SIG-M5 (cell line): ENCODE data around the gene SRPK2.

Experiments used
- DNase-seq: peaks from one replicate; lab custom pipeline; 2025; lab: John Stamatoyannopoulos, UW

Gene SRPK2

DNA sequence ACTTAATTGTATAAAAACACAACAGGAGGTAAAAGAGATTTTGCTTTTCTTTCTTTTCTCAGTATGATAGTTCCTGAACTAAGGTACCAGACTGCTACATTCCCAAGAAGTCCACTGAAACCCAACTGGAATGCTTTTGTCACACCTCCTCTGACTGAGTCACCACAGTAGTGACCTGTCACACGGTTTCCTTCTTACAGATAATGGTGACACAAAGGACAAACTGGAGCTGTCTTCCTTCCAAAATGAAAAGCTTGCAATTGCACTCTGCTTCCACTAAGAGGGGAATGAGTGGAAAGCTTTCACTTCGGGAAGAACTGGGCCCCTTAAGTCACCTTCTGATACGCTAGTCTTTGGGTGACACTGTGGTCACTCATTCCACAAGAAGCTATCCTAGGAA lies 252.5 kb downstream of the SRPK2 start:
- DNase-seq: no peak

- no peak for DNase-seq
Observed at GRCh38 chr7:105133986-105134655, 254.6 kb downstream of the SRPK2 start.

DNA sequence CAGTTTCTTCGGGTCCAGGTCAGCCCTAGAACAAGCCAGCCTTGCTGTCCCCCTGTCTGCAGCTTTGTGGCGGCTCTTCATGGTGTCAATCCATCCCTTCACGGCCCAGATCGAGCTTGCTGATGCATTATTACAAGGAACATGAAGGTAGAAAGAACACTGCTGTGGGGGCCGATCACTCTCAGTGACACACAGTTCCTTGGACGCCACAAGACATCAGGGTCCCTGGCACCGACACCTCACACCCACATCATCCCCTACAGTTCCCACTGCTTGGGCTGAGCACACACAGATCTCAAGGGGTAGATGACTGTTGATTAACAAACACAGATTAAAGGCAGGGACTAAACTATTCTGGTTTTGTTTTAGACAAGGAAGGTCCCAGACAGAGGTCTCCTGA lies 255.4 kb downstream of the SRPK2 start:
- no peak for DNase-seq

DNA sequence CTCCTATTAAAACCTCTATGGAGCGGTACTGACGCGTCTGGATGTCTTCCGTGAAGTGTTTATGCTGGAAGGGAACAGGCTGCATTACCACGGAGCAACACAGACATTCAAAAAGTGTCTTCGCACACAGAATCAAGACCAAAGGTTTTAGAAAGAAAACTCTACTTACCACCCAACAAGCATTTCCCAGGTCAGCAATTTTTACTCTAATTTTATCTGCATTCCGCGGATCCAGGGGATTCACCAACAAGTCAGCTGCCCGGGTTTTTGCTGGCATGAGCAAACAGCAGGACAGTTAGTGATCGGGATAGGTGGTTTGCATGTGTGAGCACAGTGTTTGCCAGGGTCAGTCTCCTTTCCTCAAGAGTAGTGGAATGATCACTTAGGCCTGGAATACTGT lies 255.9 kb downstream of the SRPK2 start:
- no peak for DNase-seq

DNA sequence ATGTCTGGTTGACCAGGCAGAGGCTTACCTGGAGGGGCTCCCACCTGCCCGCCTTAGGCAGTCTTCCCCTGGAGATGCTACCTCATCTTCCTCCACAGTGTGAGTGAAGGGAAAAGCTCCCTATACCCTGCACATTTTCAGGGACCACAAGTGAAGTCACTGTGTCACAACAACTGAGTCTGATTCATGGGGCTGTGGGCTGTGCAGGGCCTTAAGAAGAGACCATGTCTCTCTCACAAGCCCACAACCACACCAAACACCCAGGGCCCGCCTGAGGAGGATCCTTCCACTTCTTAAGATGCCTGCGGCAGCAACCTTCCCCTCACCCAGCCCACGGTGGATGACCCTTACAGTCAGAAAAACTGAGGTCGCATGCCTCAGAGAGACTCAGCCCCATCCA lies 256.4 kb downstream of the SRPK2 start:
- DNase-seq: no peak

GRCh38 chr7:105131890-105132289 lies 256.8 kb downstream of the SRPK2 start:
- no peak for DNase-seq

DNA sequence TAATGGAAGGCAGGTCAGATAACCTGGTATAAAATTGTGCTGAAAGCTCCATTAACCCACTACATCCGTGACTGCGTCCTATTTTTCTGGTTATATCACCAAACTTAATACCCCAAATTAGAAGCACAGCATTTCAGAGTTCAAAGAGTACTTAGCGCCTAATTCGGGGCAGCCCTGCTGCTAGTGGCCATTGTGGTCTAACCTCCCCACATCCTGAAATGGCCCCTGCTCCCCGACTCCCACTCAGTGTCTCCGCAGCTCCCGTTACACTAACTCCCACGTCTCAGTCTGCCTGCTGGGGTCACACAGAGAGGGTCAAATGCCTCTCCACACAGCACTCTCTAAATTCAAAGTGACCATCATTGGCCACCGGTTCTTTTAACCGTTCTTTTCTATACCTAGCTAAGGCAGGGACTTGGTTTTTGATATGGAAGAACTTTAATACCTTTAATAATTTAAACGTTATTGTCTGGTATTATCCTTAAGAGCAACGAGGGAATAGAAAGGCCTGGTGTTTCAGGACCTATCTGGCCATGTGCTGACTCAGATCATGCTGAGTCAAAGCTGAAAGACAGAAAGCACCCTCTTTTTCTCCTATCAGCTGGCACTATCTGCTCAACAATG lies 257.6 kb downstream of the SRPK2 start:
- DNase-seq: no peak

DNA sequence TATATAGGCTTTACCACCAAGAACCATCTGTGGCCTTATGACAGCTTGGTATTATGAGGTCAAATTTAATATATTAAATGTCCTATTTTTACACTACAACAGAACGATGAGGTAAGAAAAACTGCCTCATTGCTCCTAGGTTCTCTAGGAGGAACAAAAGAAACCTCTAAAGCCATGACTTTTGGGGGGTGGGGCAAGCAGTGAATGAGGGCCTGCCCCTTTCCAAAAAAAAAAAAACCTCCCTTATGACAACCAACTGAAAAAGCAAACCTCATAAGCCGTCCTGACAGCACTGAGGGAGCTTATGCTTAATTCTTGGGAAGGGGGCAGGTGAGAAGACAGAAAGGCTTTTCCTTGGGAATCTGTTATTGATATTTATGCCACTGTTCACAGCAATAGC lies 258.1 kb downstream of the SRPK2 start:
- DNase-seq: no peak

- no peak for DNase-seq
Observed at GRCh38 chr7:105130048-105130447, 258.7 kb downstream of the SRPK2 start.

- DNase-seq: no peak
Observed at GRCh38 chr7:105127179-105127578, 261.5 kb downstream of the SRPK2 start.

DNA sequence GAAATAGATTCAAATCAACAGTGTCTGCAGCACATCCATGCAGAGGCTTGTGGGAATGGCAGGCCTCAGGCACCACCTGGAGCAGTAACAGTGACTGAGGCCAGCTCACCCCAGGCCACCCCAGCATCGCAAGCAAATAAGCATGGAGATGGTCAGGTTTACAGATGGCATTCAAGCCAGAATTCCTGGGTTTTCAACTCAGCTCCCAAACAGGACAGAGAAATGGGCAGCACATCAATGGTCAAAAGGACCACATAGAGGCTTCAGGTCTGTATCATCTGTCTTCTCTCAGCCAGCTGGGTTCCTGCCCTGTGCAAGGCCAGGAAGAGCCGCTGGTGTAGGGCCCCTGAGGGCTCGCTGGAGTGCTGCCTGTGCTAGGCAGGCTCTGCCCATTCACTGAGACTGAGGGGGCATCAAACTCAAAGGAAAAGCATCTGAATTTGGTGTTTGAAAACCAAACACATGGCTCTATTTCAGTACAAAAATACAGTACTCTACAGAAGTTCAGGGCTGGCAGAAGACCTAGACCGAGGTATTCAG lies 262.2 kb downstream of the SRPK2 start:
- DNase-seq: no peak

GRCh38 chr7:105125745-105126144 lies 263.0 kb downstream of the SRPK2 start:
- no peak for DNase-seq

DNA sequence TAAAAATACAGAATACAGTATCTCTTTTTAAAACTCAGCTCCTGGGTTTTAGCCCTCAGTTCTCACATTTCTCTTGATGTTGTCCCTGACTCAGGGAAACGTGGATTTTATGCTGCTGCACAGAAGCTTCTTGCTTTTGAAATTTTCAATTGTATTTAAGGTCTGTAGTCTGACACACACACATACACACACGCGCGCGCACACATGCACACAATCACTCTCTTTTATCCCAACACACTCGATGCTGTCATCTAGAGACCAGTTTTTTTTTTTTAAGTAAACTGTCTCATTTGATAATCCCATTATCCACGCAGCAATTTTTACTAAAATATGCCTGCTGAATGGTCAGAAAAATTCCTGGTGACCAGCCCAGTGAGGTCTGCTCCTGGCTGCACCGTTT lies 266.1 kb downstream of the SRPK2 start:
- no peak for DNase-seq

GRCh38 chr7:105118612-105119600 lies 269.8 kb downstream of the SRPK2 start:
- DNase-seq: peak; percentile 30

GRCh38 chr7:105112440-105113418 lies 276.0 kb downstream of the SRPK2 start:
- no peak for DNase-seq

- no peak for DNase-seq
Observed at GRCh38 chr7:105107458-105107857, 281.3 kb downstream of the SRPK2 start.

DNA sequence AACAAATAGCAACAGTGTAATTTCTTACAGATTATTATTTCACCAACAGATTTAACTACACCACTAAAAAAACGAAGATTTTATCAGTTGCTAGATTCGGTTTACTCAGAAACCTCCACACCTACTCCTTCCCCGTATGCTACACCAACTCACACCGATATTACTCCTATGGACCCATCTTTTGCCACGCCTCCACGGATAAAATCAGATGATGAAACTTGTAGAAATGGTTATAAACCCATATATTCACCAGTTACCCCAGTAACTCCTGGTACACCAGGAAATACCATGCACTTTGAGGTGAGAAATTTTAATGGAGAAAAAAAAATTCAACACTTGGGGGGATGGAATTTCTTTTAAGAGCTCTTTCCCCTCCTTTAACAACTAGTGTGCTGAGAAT lies 282.2 kb downstream of the SRPK2 start:
- DNase-seq: no peak

GRCh38 chr7:105105579-105105978 lies 283.1 kb downstream of the SRPK2 start:
- DNase-seq: no peak

DNA sequence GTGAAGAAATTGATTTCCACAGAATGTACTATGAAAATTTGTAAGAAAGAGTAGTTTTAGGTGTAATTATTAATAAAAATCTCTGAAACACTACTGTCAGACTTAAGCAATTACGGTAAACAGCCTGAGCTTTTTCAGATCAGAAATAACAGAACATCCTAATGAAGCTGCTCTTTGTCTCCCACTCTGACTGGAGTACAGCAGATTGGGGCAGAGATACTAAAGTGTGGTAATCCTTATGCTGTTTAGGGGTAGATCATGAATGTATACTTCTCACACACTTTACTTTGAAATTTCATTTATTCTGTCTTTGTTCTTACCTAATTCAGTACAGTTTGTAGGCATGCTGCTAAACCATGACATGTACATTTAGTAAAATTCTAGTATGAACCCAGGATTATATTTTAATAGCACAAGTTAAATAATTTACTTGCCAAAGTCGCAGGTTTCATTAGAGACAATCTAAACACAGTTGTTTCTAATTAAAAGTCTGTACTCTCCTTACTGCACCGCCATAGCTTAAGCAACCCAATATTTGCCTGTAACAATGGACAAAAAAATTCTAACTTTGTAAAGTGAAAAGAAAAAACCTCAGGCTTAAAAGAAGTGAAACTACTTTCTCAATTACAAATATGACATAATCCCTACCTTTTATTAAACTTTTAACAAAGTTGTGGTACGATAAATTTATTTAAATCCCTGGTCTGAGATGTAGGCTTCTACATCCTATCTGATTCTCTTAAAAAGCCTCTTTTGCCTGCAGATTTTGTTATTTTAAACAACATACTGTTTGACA lies 286.0 kb downstream of the SRPK2 start:
- DNase-seq: no peak

GRCh38 chr7:105101864-105102263 lies 286.9 kb downstream of the SRPK2 start:
- DNase-seq: no peak
